ENCODE data around the gene MRTFA.

GRCh38 chr22:40366068-40366467, 270.5 kb downstream of the MRTFA start:
- TF ChIP-seq POLR2AphosphoS5 (IDR thresholded peaks at IDR 0.05; ENCODE audit: low read depth, low read length) (no peak), POLR2A (IDR thresholded peaks at IDR 0.05; ENCODE audit: low read depth, low read length) (no peak), TAF1 (IDR thresholded peaks at IDR 0.05; ENCODE audit: borderline replicate concordance, low read depth, low read length) (no peak)
